Dermis microvascular lymphatic vessel endothelial cell (primary cell): Measurements from ENCODE around the gene ATP5PF. TPM values are rescaled to one million over a fixed set of nuclear protein-coding genes. Genes with fewer than 3 reads are reported as not detected.
"Not testable (repeated sequence)": the region's sequence is repeated elsewhere in the genome, so short reads cannot be mapped to it uniquely, and the experiment has no call there.

Experiments used
- DNase-seq, 2 donors: peaks; one replicate each; pipeline versions ENCODE4 v3.0.0 to v3.0.0-alpha.2; 2010; ENCODE audit warnings: low read depth in 2 of 2
- total RNA-seq: library from RNA; depleted of rRNA; stranded (reverse); fragments of >200 nt; gene quantifications from 2 replicates; pipeline ENCODE4 v1.2.1, GENCODE V29; 2014

The ATP5PF gene
- total RNA-seq, 1 donor from 2014 or later, result 39.7 TPM

DNA sequence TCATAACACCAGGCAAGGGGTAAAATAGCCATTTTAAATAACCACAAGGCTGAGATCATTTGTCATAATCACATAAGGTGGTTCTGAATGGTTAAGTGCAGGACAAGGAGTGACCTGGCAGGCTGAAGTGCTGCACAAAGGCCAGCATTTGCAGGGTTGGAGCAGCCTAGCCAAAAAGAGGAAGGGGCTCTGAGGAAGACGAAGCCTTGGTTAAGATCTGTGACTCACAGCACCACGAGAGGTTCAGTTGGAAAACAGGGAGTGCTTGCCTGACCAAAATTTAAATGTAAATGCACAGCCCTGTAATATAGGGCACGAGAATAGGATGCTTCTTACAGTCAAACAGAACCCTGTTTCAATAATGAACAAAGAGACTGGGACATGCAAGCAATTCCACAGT, 12.1 kb downstream of the ATP5PF start:
- DNase-seq, result no peak

DNA sequence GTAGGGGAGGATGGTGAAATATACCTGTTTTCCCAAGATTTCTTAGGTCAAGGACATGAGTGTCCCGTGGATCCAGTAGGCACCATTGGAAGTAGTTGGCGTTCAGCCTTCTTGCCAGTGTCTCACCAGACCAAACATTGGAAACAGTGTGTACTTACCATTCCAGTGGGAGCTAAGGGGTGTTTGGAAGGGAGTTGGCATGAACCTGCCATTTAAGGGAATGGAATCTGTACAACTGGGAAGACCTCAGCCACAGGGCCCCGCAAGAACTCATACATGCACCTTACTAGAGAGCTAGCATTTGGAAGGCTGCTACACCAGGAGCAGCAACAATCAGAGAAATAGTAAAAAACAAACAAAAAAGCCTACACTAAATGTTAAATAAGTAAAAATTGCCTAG, 12.7 kb downstream of the ATP5PF start:
- no peak for DNase-seq

DNA sequence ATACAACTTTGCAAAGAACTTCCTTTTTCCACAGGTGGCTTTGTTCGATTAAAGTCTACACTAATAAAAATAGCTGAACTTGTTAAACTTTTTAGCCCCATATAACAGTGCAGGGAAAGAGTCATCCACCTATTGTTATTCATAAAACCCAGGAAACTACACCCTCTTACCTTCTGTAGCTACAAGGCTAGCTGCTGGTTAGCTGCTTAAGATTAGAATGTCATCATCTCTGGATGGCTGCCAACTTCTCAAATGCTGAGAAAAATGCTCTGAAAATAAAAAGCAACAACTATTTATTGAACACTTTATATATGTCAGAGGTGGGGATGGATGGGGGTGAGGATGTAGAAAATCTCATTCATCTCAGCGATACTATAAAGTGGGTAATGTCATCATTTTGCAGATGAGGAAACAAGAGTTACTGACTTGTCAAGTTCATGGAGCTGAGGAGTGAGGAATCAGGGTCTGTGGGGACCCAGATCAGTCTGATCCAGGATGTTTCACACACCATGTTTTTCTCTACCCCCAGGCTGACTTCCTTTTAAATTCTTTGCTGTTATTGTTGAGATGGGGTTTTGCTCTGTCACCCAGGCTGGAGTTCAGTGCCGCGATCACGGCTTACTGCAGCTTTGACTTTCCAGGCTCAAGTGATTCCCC, 17.1 kb downstream of the ATP5PF start:
- peak in 1 of 2 donors; percentile 52 for DNase-seq

DNA sequence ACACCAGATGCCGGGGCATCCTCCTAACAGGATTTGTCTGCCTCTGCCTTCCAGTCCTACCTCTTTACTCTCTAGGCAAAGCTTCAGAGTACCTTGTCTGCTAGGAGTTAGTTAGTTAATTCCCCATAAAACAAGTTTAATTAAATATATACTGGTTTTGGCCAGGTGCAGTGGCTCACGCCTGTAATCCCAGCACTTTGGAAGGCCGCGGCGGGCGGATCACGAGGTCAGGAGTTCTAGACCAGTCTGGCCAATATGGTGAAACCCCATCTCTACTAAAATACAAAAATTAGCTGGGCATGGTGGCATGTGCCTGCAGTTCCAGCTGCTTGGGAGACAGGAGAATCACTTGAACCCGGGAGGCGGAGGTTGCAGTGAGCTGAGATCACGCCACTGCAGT, 20.6 kb downstream of the ATP5PF start:
- not testable (repeated sequence) for DNase-seq

DNA sequence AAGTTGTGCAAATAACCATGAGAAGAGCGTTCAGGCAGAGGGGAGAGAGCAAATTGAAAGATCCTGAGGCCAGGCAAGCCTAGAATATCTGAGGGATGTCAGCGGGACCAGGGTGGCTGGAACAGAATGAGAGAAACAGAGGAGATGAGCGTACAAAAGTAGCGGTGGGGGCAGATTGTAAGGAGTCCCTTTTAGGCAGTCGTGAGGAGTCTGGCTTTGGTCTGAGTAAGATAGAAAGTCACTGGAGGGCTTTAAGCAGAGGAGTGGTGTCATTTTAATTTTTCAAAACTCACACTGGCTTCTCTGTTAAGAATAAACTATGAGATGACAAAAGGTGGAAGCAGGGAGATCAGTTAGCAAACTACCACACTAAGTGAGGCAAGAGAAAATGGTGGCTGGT, 24.2 kb downstream of the ATP5PF start:
- no peak for DNase-seq

DNA sequence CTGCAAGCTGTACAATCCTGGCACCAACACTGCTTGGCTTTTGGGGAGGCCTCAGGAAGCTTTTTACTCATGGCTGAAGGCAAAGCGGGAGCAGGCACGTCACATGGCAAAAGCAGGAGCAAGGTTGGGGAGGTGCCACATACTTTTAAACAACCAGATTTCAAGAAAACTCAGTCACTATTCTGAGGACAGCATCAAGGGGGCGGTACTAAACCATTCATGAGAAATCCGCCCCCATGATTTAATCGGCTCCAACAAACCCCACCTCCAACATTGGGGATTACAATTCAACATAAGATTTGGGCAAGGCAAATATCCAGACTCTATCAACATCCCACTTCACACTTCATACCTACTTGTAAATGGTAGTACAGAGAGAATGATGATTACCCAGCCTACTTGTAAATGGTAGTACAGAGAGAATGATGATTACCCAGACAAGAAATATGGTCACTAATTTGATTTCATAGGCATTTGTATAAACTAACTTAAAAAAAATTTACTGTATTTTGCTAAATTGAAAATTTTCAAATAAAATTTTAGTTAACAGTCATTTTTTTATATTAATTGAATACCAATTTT, 24.9 kb downstream of the ATP5PF start:
- DNase-seq, result no peak

DNA sequence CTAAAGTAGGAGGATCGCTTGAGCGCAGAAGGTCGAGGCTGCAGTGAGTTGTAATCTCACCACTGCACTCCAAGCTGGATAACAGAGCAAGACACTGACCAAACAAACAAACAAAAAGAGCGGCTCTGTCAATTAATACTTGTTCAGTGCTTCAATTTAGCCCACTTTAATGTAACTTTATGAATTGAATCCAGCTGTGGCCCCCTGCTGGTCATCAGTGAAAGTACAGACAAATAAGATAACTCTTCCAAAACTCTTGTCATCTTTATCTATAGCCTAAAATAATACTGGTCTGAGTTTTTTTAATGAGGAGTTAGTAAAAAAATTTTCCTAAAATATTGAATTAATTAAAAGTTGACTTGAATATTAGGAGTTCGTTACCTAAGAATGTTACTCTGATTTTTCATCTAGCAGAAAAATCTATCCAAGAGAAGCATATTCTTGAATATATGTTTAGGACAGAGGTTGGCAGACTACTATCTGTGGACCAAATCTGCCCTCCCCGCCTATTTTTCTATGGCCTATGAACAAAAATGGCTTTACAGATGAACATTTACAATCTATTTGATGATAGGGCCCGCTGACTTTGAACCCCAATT, 26.1 kb downstream of the ATP5PF start:
- DNase-seq, result peak; percentile 27 to 60

DNA sequence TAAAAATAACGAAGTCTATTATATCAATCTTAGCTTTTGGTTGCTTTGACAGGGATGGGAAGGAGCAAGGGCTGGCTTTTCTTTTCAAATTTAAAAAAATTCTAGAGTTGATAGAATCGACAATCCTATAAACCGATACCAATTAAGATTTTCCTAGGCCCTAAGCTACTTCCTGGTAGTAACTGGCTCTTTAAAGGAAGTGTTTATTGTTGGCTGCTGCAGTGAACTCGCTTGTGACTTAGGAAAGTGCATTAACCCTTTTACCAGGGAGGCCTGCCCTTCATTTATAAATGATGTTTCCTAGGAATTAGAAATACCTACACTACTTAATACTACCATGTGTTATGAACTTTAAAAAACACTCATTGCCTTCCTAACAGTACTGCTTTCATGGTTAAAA, 33.2 kb downstream of the ATP5PF start:
- no peak for DNase-seq

DNA sequence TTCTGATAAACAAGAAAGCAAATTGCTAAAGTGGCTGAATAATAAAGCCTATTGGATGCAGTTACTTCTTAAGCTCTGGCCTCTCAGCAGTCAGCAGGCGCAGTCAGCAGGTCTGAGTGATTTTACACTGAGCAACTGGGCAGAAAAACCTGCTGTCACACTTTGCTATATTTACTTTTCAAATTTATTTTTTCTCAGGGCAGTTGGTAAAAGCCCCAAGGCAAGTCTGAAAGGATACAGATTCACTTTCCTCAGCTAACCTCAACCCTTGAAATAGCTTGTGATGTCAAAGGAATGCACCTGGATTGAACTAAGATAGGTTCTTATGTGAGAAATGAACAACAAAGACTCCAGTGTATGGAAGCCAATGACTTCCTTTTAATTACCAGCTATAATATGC, 34.0 kb downstream of the ATP5PF start:
- DNase-seq, result no peak

DNA sequence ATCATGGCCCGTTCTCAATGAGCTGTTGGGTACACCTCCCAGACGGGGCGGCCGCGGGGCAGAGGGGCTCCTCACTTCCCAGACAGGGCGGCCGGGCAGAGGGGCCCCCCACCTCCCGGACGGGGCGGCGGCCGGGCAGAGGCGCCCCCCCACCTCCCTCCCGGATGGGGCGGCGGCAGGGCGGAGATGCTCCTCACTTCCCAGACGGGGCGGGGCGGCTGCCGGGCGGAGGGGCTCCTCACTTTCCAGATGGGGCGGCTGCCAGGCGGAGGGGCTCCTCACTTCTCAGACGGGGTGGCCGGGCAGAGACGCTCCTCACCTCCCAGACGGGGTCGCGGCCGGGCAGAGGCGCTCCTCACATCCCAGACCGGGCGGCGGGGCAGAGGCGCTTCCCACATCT, 39.2 kb downstream of the ATP5PF start:
- DNase-seq, result not testable (repeated sequence)

DNA sequence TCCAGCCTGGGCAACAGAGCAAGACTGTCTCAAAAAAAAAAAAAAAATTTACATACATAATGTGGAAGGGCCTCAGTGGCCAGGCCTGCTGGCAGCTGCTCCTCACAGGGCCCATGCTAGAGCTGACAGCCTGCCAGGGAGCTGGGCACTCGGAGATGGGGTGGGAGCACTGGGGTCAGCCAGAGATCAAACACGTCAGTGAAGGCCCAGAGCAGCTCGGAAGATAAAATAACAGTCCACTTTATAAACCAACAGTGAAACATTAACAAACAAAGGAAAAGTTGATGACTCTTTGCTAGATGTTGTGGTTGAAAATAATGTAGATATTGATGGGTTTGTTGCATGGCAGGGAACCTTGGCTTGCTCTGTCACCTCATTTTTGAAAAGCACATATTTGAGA, 42.7 kb downstream of the ATP5PF start:
- no peak for DNase-seq

DNA sequence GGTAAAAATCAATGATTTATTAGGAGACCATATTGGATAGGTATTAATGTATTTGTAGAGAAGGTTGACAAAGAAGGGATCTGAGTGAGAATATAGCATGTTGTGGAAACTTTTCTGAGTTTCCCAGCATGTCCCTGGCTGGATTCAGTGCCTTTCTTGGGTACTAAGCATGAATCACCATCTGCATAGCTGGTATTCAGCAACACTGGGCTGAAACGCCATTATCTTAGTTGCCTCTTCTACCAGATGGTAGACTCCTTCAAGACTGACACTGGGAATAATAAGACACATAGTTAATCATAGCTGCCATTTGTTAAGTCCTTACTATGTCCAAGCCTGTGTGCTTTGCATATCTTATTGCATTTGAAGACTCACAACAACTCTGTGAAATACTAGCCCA, 45.5 kb downstream of the ATP5PF start:
- DNase-seq, result no peak

DNA sequence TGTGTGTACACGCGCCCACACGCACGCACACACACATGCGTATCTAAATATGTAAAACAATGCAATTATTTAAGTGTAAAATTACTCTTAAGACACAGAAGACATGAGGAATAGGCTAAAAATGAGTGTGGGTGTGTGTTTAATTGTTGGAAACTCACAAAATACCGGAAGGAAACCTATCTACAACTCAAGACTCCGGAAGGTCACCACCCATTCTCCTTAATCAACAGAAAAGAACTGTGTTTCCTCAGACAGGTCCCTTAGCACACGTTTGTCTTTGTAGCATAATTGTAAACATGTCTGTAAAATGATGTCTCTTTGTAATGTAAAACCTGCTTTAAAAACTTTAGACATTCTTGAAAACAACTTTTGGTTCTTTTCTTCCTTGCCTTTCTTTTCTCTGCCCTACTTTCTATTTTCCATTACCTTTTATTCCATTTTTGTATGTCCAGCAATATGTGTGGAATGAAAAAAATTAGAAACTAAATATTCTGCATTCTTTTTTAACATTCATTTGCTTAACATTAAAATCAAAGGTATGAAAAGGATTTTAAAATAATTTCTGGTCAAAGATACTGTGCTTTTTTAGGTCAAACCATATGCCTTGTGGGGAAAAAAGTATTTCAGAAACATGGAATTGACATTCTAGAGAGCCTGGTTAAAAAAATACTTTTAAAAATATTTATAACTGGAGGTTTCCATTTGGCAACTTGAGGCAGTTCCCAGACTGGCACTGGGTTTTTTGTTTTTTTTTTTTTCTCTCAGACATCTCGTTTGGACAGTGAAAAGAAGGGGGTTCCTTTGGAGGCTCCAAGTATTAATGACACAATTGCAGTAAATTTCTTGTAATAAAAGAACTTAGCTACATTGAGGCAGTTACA, 46.2 kb downstream of the ATP5PF start:
- peak in 1 of 2 donors; percentile 3 for DNase-seq

DNA sequence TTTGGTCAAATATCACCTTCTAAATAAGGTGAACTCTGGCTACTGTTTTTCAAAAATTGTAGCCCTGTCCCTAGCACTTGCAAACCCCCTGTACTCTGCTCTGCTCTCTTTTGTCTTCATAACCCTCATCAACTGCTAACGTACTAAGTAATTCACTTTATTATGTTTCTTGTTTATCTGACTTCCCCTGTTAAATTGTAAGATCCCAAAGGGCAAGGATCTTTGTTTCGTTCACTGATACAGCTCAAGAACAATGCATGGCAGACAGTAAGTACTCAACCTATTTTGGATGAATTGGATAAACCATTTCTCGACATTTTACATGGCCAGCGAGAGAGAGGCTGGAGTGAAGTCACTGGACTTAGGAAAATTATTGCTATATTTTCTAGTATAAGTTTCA, 46.9 kb downstream of the ATP5PF start:
- DNase-seq, result no peak

DNA sequence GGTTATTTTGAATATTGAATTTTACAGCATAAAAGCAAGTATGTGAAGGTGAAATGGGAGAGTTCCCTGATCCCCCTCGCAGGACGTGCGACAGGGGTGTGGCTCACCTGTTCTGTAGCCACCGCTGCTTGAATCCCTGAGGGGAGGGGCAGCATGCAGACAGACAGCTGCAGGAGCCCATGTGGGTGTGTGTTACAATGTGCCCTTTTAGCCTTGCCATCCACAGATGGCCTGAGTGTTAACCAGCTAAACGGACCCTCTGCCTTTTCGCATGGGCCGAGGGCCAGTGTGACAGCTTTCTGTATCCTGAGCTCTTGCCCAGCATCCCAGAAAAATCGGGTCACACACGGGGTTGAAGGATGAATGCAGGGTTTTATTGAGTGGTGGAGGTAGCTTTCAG, 52.3 kb downstream of the ATP5PF start:
- DNase-seq, result no peak

DNA sequence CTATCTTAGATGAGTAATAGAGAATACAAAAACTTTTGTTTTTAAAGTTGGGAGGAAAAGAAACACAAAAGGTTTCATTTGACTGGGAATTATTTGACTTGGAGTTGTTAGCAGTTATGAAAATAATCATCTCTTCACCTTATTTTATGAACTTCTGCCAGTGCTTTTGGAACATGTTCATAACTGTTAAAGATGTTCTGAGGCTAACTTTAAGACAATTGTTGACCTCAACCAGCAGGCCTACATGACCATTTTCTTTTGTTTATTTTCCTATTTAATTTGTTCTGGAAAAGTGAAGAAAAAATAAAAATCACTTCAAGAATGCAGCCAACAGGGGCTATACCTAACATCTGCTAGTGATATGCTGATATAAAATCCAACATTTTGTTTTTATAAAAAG, 58.3 kb downstream of the ATP5PF start:
- no peak for DNase-seq

Other genes with a start within 250 kb of the ATP5PF start
- 19.6 and 29.1 TPM in 2 replicates for gene MRPL39, start 127.4 kb downstream of the ATP5PF start, total RNA-seq
- gene JAM2, start 95.6 kb downstream of the ATP5PF start, total RNA-seq, result 0.51 and 1.4 TPM in 2 replicates
- gene GABPA, start 68 bp upstream of the ATP5PF start, total RNA-seq, result 27.7 and 29.3 TPM in 2 replicates